IMR-90 (cell line): ENCODE results near the gene OSBPL1A. TPM values are rescaled to one million over a fixed set of nuclear protein-coding genes. Genes with fewer than 3 reads are reported as not detected.

Source experiments
- ATAC-seq: fragments of 200-7000 bp; cut with Tn5 transposase; 2 replicates; pipeline ENCODE4 v1.9.1; 2020; ENCODE audit warnings: low read depth, mild to moderate bottlenecking, moderate library complexity
- BruUV-seq: library from RNA; stranded (reverse); fragments of 400-500 nt; replicated peaks from 2 replicates; lab custom pipeline; 2021; lab: Mats Ljungman, UMichigan
- CTCF ChIA-PET: fragments of 300-600 bp; formaldehyde crosslinking; extraction: SDS; loops from one replicate; lab custom pipeline; 2021; ENCODE audit warnings: antibody characterized with exemption; lab: Yijun Ruan, JAX
- POLR2A ChIA-PET: fragments of 300-600 bp; sonication (Branson Sonifier 250); formaldehyde crosslinking; loops from one replicate; lab custom pipeline; 2022; ENCODE audit warnings: antibody characterized with exemption; ENCODE audit not compliant: unreplicated experiment; lab: Charles Lee
- DNase-seq: peaks from one replicate; pipeline ENCODE4 v3.0.0; 2013
- H2AFZ ChIP-seq: replicated peaks from 2 replicates; pipeline ENCODE3; 2013; ENCODE audit warnings: low read length, mild to moderate bottlenecking; ENCODE audit not compliant: poor library complexity
- H2AK5ac ChIP-seq: 2 replicates; pipeline ENCODE4 v1.6.1; 2013; ENCODE audit warnings: low read depth, low read length, inconsistent platforms
- H2AK9ac ChIP-seq: replicated peaks from 2 replicates; pipeline ENCODE3; 2013; ENCODE audit warnings: mild to moderate bottlenecking, low read depth, low read length, moderate library complexity; ENCODE audit not compliant: poor library complexity
- H2BK120ac ChIP-seq: 2 replicates; pipeline ENCODE4 v1.6.1; 2013; ENCODE audit warnings: low read depth, low read length, inconsistent platforms
- H2BK15ac ChIP-seq: 3 replicates; pipeline ENCODE4 v1.6.1; 2013; ENCODE audit warnings: low read depth, low read length, inconsistent platforms
- H2BK20ac ChIP-seq: 2 replicates; pipeline ENCODE4 v1.6.1; 2013; ENCODE audit warnings: low read depth, mild to moderate bottlenecking, inconsistent platforms, low read length, moderate library complexity
- H2BK5ac ChIP-seq: 2 replicates; pipeline ENCODE4 v1.6.1; 2013; ENCODE audit warnings: mild to moderate bottlenecking, low read depth, low read length, inconsistent platforms; ENCODE audit not compliant: poor library complexity, severe bottlenecking
- H3K14ac ChIP-seq: replicated peaks from 2 replicates; pipeline ENCODE4 v1.6.1; 2013; ENCODE audit warnings: low read depth, low read length, inconsistent platforms
- H3K18ac ChIP-seq: 2 replicates; pipeline ENCODE4 v1.6.1; 2013; ENCODE audit warnings: low read depth, low read length, control low read depth
- H3K23ac ChIP-seq: 2 replicates; pipeline ENCODE4 v1.6.1; 2013; ENCODE audit warnings: low read depth, low read length, inconsistent platforms
- H3K27ac ChIP-seq: 2 replicates; pipeline ENCODE4 v1.5.1; 2013; ENCODE audit warnings: mild to moderate bottlenecking, control low read depth, low read length; ENCODE audit not compliant: insufficient read depth
- H3K27me3 ChIP-seq: 2 replicates; pipeline ENCODE4 v1.6.1; 2013; ENCODE audit warnings: low read length; ENCODE audit not compliant: control insufficient read depth, insufficient read depth
- H3K36me3 ChIP-seq: 2 replicates; pipeline ENCODE4 v1.6.1; 2013; ENCODE audit warnings: low read length, mixed read lengths; ENCODE audit not compliant: control insufficient read depth, insufficient read depth
- H3K4ac ChIP-seq: 2 replicates; pipeline ENCODE4 v1.6.1; 2013; ENCODE audit warnings: low read depth, low read length, inconsistent platforms
- H3K4me1 ChIP-seq: 2 replicates; pipeline ENCODE4 v1.6.1; 2013; ENCODE audit warnings: low read length, mixed read lengths; ENCODE audit not compliant: control insufficient read depth, insufficient read depth
- H3K4me2 ChIP-seq: 2 replicates; pipeline ENCODE4 v1.6.1; 2013; ENCODE audit warnings: low read depth, mild to moderate bottlenecking, control low read depth, low read length, moderate library complexity
- H3K4me3 ChIP-seq: 2 replicates; pipeline ENCODE4 v1.5.1; 2013; ENCODE audit warnings: low read depth, mild to moderate bottlenecking, control low read depth, low read length, moderate library complexity; ENCODE audit not compliant: insufficient read depth
- H3K56ac ChIP-seq: 2 replicates; pipeline ENCODE4 v1.6.1; 2013; ENCODE audit warnings: low read length, inconsistent platforms; ENCODE audit not compliant: insufficient read depth; ENCODE audit errors: extremely low read depth
- H3K79me1 ChIP-seq, 2 experiments: 2 replicates each; pipeline ENCODE4 v1.6.1; 2013; ENCODE audit warnings: low read length in 2 of 2, inconsistent platforms in 1 of 2, low read depth in 1 of 2
- H3K9ac ChIP-seq: 2 replicates; pipeline ENCODE4 v1.6.1; 2013; ENCODE audit warnings: low read depth, low read length, control low read depth
- H3K9me1 ChIP-seq: 2 replicates; pipeline ENCODE4 v1.6.1; 2013; ENCODE audit warnings: low read length, inconsistent platforms; ENCODE audit not compliant: insufficient read depth
- H3K9me3 ChIP-seq: 2 replicates; pipeline ENCODE4 v1.6.1; 2013; ENCODE audit warnings: low read length; ENCODE audit not compliant: control insufficient read depth, insufficient read depth
- H4K20me1 ChIP-seq: 2 replicates; pipeline ENCODE4 v1.6.1; 2013; ENCODE audit warnings: low read length, inconsistent platforms; ENCODE audit not compliant: insufficient read depth
- H4K5ac ChIP-seq: 2 replicates; pipeline ENCODE4 v1.6.1; 2013; ENCODE audit warnings: mild to moderate bottlenecking, low read depth, low read length, control low read depth
- H4K8ac ChIP-seq, 2 experiments: 2 replicates each; pipeline ENCODE4 v1.6.1; 2013; ENCODE audit warnings: low read depth in 2 of 2, low read length in 2 of 2, control low read depth in 1 of 2, inconsistent platforms in 1 of 2
- H4K91ac ChIP-seq: 2 replicates; pipeline ENCODE4 v1.6.1; 2013; ENCODE audit warnings: low read depth, low read length, inconsistent platforms; ENCODE audit not compliant: insufficient read depth
- CEBPB ChIP-seq: IDR thresholded peaks from 2 replicates; pipeline ENCODE4 v1.6.1; 2012; ENCODE audit warnings: low read depth, low read length, improper control_type of control experiment
- ELK1 ChIP-seq: fragments of 150-350 bp; IDR thresholded peaks from 2 replicates; pipeline ENCODE4 v1.6.1; 2016; ENCODE audit warnings: low read depth, mild to moderate bottlenecking, low read length, moderate library complexity, borderline replicate concordance
- RCOR1 ChIP-seq: IDR thresholded peaks from 2 replicates; pipeline ENCODE4 v1.6.1; 2012; ENCODE audit warnings: mild to moderate bottlenecking, low read length, improper control_type of control experiment; ENCODE audit not compliant: insufficient replicate concordance
- USF2 ChIP-seq: fragments of 150-350 bp; IDR thresholded peaks from 2 replicates; pipeline ENCODE4 v1.6.1; 2017; ENCODE audit warnings: mild to moderate bottlenecking, antibody characterized with exemption, low read length, low read depth
- WGBS, 2 experiments: methylation state at CpG; one replicate each; pipeline versions ENCODE4 v1.1.5 to v1.1.7; 2013; ENCODE audit warnings: missing lambda C conversion rate in 2 of 2; ENCODE audit not compliant: insufficient read length in 1 of 2; ENCODE audit errors: extremely low coverage in 2 of 2; 5-methylcytosine and 5-hydroxymethylcytosine counted together
- dilution Hi-C: fragments of 300-500 bp; cut with HindIII; formaldehyde crosslinking; loops from one replicate; pipeline ENCODE4 v1.14.3; 2018; ENCODE audit warnings: low sequenced_read_pairs; ENCODE audit not compliant: unreplicated experiment
- in situ Hi-C: fragments of 300-500 bp; cut with MboI; formaldehyde crosslinking; loops from 3 replicates; pipeline ENCODE4 v1.14.3; 2019; ENCODE audit warnings: low sequenced_read_pairs, inconsistent platforms, mixed read lengths
- intact Hi-C: fragments of 100-400 bp; cut with micrococcal nuclease; formaldehyde crosslinking; loops from 2 replicates; pipeline ENCODE4 v1.10.0; 2022
- polyA plus RNA-seq, 3 experiments: library from polyadenylated mRNA; depleted of rRNA; stranded (reverse); fragments of >200 nt; gene quantifications; 2 replicates each; pipeline ENCODE4 v1.2.3, GENCODE V29; 2012; ENCODE audit warnings: low replicate concordance in 1 of 3
- total RNA-seq: library from RNA; depleted of rRNA; stranded (reverse); fragments of >200 nt; gene quantifications from 2 replicates; pipeline ENCODE4 v1.2.3, GENCODE V29; 2012

The OSBPL1A gene
- total and polyA plus RNA-seq, 2 of the 4 experiments (the other 2 are of a cell fraction): 29.4 to 70.4 TPM

- H4K8ac ChIP-seq: peak overlapping the region in 1 of 2 experiments; percentile 22; a peak in 2 of 4 replicates
- peak overlapping the region; percentile 45 for H3K4ac ChIP-seq
- no peak overlapping the region for H3K9ac ChIP-seq
- no peaks in the 10 kb centered on the region for H4K20me1 ChIP-seq
- H2AK9ac ChIP-seq: no peak overlapping the region
- no peaks in the 10 kb centered on the region for H3K27me3 ChIP-seq
- peak overlapping the region; percentile 45; the same call in 1 of the 2 replicates for H3K18ac ChIP-seq
- peak overlapping the region; percentile 98 for H2BK5ac ChIP-seq
- no peak overlapping the region for H2AFZ ChIP-seq
- H4K91ac ChIP-seq: peak overlapping the region; percentile 13; the same call in 1 of the 2 replicates
- H3K9me1 ChIP-seq: peaks cover 6% of the 10 kb centered on the region
- H2BK120ac ChIP-seq: peak overlapping the region; percentile 73
- no peak overlapping the region for H3K23ac ChIP-seq
- peak overlapping the region; percentile 60; the same call in 1 of the 2 replicates for H3K27ac ChIP-seq
- peak overlapping the region; percentile 50 for H2BK20ac ChIP-seq
- peaks cover 2% of the 10 kb centered on the region for H3K4me1 ChIP-seq
- H2BK15ac ChIP-seq: peak overlapping the region; percentile 1; the same call in 1 of the 3 replicates
- ChIA-PET POLR2A (no interaction called here), CTCF (no interaction called here)
- 0 out of 2 replicates have a peak overlapping the region, but pooled peaks have one; percentile 6 for H2AK5ac ChIP-seq
- ATAC-seq (peak; percentile 82), DNase-seq (peak; percentile 83)
- H4K5ac ChIP-seq: peak overlapping the region; percentile 56; the same call in 1 of the 2 replicates
- H3K4me3 ChIP-seq: no peak overlapping the region
- peak overlapping the region; percentile 44; the same call in 1 of the 2 replicates for H3K4me2 ChIP-seq
- TF ChIP-seq RCOR1: no peak
- no peak for TF ChIP-seq ELK1
- peak; percentile 79 for TF ChIP-seq CEBPB
- no peak for TF ChIP-seq USF2
- peak overlapping the region; percentile 2; the same call in 1 of the 2 replicates for H3K56ac ChIP-seq
- no peaks in the 10 kb centered on the region for H3K9me3 ChIP-seq
- BruUV-seq: no TSS peak
- no peaks in the 10 kb centered on the region for H3K36me3 ChIP-seq
- peaks cover 0 to 4% of the 10 kb centered on the region in 2 experiments; a peak in 1 of 4 replicates for H3K79me1 ChIP-seq
- intact Hi-C loops: no loop called here
- in situ Hi-C loops: no loop called here
- 16% methylated on average over 2 of the region's 3 CpGs; no CpG with 5 or more reads in 1 of the 2 experiments for WGBS, 2 experiments
- H3K14ac ChIP-seq: peak overlapping the region; percentile 26; the same call in 1 of the 2 replicates
- dilution Hi-C loops: no loop called here
Observed at GRCh38 chr18:24342347-24342746, 55.3 kb downstream of the OSBPL1A start.
